HepG2 (cell line): ENCODE results near the gene GYPC.

Experiments used
- DZIP1 ChIP-seq: sonication (generic); formaldehyde crosslinking; IDR thresholded peaks from 2 replicates; pipeline ENCODE4 v1.5.0; 2020; ENCODE audit warnings: mild to moderate bottlenecking, missing genetic modification reagents
- ETV6 ChIP-seq: sonication (generic); formaldehyde crosslinking; conservative IDR thresholded peaks from 2 replicates; pipeline ENCODE4 v1.4.0; 2020; ENCODE audit warnings: missing genetic modification reagents
- EZH2 ChIP-seq: conservative IDR thresholded peaks from 2 replicates; pipeline ENCODE4 v1.6.1; 2012; ENCODE audit warnings: mild to moderate bottlenecking, low read depth, low read length, moderate library complexity
- KDM5A ChIP-seq: fragments of 200-600 bp; sonication (generic); IDR thresholded peaks from 2 replicates; pipeline ENCODE4 v1.7.0; 2018; ENCODE audit warnings: antibody characterized with exemption, mild to moderate bottlenecking, low read length, borderline replicate concordance
- KLF16 ChIP-seq, 2 experiments: sonication (generic) in 1 of 2; formaldehyde crosslinking in 1 of 2; IDR thresholded peaks; 2 replicates each; pipeline versions ENCODE4 v1.6.1 to v1.8.0; 2016 to 2023; ENCODE audit warnings: missing genetic modification reagents in 2 of 2, missing compliant biosample characterization in 1 of 2
- MXI1 ChIP-seq: IDR thresholded peaks from 3 replicates; pipeline ENCODE4 v1.6.1; 2012; ENCODE audit warnings: low read depth, low read length, inconsistent platforms, borderline replicate concordance
- MYC ChIP-seq: sonication (generic); formaldehyde crosslinking; IDR thresholded peaks from 2 replicates; pipeline ENCODE4 v1.9.0; 2021; ENCODE audit warnings: missing genetic modification reagents, borderline replicate concordance
- THAP9 ChIP-seq: sonication (generic); formaldehyde crosslinking; IDR thresholded peaks from 2 replicates; pipeline ENCODE4; 2020; ENCODE audit warnings: missing genetic modification reagents, mild to moderate bottlenecking, borderline replicate concordance
- ZZZ3 ChIP-seq: sonication (generic); formaldehyde crosslinking; IDR thresholded peaks from 2 replicates; pipeline ENCODE4 v1.4.0; 2020; ENCODE audit warnings: missing genetic modification reagents, mild to moderate bottlenecking, borderline replicate concordance
- TF ChIP-seq, protein P1 (sequence below): sonication (generic); formaldehyde crosslinking; IDR thresholded peaks from 2 replicates; pipeline ENCODE4 v1.4.0; 2020; ENCODE audit warnings: missing genetic modification reagents, borderline replicate concordance
- TF ChIP-seq, protein P2 (sequence below): sonication (generic); formaldehyde crosslinking; IDR thresholded peaks from 2 replicates; pipeline ENCODE4 v1.5.0; 2020; ENCODE audit warnings: mild to moderate bottlenecking, missing genetic modification reagents, moderate library complexity

GRCh38 chr2:126623000-126623399, 33.0 kb upstream of the GYPC start:
- TF ChIP-seq, protein P1, sequence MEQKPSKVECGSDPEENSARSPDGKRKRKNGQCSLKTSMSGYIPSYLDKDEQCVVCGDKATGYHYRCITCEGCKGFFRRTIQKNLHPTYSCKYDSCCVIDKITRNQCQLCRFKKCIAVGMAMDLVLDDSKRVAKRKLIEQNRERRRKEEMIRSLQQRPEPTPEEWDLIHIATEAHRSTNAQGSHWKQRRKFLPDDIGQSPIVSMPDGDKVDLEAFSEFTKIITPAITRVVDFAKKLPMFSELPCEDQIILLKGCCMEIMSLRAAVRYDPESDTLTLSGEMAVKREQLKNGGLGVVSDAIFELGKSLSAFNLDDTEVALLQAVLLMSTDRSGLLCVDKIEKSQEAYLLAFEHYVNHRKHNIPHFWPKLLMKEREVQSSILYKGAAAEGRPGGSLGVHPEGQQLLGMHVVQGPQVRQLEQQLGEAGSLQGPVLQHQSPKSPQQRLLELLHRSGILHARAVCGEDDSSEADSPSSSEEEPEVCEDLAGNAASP, result no peak
- TF ChIP-seq MXI1, result no peak
- TF ChIP-seq ETV6 (CRISPR knock-in tag), result no peak
- TF ChIP-seq EZH2, result no peak
- TF ChIP-seq MYC (CRISPR knock-in tag), result no peak
- TF ChIP-seq, protein P2, sequence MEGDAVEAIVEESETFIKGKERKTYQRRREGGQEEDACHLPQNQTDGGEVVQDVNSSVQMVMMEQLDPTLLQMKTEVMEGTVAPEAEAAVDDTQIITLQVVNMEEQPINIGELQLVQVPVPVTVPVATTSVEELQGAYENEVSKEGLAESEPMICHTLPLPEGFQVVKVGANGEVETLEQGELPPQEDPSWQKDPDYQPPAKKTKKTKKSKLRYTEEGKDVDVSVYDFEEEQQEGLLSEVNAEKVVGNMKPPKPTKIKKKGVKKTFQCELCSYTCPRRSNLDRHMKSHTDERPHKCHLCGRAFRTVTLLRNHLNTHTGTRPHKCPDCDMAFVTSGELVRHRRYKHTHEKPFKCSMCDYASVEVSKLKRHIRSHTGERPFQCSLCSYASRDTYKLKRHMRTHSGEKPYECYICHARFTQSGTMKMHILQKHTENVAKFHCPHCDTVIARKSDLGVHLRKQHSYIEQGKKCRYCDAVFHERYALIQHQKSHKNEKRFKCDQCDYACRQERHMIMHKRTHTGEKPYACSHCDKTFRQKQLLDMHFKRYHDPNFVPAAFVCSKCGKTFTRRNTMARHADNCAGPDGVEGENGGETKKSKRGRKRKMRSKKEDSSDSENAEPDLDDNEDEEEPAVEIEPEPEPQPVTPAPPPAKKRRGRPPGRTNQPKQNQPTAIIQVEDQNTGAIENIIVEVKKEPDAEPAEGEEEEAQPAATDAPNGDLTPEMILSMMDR (CRISPR knock-in tag), result no peak
- TF ChIP-seq DZIP1 (CRISPR knock-in tag), result no peak
- no peak for TF ChIP-seq KDM5A
- no peak for TF ChIP-seq THAP9 (CRISPR knock-in tag)
- no peak for TF ChIP-seq KLF16 (CRISPR knock-in tag; IDR thresholded peaks at IDR 0.05)
- TF ChIP-seq ZZZ3 (CRISPR knock-in tag), result no peak
